Germinal center (tissue), 1 donor: ENCODE results near the gene PDE1C.

ENCODE experiments used
- DNase-seq: peaks from one replicate; pipeline ENCODE4 v3.0.0; 2012; ENCODE audit warnings: mixed read lengths, low spot score

The PDE1C gene

DNA sequence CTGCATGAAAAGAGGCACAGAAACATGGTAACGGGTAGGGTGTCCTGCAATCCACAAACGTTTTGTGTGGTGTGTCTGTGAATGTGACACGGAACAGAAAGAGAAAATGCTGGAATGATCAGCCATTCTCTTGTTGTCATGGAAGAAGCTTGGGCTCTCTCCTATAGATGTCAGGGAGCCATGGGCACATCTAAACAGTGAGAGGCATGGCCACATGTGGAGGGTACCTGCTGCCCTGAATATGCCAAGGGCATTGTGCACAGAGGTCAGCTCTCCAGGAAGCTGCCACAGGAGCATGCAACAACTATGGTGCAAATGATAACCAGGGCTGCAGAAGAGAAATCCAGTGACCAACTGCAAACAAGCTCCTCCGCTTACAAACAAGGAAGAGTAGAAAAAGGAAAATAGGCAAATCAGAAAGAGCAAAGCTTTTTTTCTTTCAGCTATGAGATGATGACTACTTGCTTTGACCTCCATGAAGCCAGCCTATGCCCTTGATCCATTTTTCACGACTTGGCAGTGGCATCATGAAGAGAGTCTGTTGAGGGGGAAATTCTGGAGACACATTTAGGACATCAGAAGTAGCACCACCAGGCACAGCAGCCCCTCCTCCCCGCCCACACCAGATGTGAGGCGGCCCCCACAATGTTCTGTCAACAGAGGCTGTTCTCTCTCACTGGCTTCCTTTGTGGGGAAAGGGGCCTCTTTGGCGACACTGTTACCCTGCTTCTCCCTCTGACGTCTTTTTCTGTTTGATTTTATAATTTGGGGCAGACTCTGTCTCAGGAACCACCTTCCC lies 4.8 kb upstream of the PDE1C start:
- DNase-seq, result no peak

DNA sequence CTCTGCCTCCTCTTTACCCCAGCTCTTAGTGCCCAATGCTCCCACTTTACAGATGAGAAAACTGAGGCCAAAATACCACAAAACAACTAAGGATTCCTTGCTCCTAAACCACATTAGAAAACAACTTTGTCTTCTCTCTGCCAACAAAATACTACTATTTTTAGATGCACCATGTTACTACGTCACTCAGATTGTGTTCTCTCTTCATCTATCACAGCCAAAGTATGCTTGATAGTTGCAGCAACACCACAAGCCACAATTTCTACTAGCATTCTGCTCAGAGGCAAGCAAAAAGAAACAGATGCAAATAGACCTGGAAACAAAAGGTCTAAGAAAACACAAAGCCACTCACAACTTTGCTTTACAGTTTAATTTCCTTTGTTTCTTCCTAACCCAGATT lies 3.3 kb upstream of the PDE1C start:
- DNase-seq, result no peak

DNA sequence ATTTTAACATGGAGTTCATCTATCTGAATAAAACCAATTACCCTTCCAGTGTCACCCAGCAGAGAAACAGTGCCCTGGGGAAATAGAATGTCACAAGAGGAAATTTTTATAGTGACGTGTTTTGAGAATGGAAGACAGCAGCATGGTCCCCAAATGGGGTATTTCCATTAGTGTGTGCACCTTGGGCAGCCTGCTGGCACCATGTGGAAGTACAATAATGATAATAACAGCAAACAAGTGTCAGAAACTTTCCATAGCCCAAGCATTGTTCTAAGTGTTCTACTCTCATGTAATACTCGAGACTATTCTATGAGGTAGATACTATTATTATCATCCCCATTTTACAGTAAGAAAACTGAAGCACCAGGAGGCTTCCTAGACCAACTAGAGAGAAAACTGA lies 2.2 kb upstream of the PDE1C start:
- no peak for DNase-seq

DNA sequence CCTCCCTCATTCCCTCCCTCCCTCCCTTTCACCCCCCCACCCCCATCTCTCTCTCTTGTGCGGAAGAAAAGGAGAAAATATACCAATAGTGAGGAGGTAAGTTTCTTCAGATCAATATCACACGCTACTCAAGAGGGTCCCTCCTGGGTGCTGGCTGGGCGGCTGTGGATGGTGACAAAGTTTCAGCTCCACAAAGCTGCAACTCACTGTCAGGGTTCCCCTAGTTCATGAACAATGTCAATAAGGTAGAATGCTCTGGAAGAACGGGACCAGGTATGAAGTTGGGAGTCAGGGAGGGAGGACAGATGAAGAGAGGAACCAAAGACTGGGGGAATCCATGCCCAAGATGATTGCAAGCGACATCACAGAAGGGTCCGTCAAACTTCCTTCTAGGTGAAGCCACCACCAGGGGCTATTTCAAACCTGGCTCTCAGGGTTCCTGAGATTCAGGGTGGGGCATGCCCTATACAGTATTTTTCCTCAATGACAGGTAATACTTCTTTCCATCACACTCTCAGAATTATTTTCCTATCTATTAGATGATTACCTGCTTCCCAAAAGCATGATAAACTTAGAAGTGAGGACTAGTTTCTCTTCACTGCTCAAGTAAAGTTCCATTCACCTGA lies 1.4 kb upstream of the PDE1C start:
- no peak for DNase-seq

DNA sequence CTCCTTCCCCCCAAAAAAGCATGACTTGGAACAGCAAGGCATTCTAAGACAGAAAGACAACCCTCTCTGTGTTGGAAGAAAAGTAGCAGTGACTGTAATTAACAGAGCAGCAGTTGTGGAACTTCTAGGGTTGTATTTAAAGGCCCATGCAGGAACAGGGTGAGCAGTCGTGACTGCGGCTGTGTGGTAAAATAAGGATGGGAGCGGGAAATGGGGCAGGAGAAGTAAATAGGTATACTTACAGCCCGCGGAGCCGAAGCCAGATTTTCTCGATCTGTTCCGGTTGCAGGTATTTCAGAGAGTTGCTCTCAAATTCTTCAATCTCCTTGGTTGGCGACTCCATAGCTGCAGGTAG lies 179 bp downstream of the PDE1C start:
- no peak for DNase-seq

DNA sequence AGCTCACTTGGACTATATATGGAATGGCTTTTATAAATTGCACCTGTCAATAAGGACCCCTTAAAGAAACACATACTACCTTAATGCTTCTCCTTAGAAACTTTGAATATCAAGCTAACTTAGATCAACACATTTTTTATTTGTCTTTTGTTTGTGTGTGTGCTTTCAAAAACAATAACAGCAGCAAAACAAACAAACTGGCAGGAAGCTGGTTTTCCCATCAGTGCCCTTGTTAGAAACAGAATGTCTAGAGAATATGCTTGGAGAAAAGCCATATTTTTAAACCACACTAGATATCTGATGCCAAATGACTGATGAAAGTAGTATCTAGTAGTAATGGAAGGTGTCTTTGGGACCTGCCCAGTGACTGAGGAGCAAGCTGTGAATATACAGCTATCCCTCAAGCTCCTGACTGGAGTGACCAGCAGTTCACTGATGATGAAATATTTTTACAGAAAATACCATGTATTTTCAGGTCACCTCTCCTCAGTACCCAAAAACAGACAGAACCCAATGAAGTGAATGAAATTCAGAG lies 1.0 kb downstream of the PDE1C start:
- no peak for DNase-seq

DNA sequence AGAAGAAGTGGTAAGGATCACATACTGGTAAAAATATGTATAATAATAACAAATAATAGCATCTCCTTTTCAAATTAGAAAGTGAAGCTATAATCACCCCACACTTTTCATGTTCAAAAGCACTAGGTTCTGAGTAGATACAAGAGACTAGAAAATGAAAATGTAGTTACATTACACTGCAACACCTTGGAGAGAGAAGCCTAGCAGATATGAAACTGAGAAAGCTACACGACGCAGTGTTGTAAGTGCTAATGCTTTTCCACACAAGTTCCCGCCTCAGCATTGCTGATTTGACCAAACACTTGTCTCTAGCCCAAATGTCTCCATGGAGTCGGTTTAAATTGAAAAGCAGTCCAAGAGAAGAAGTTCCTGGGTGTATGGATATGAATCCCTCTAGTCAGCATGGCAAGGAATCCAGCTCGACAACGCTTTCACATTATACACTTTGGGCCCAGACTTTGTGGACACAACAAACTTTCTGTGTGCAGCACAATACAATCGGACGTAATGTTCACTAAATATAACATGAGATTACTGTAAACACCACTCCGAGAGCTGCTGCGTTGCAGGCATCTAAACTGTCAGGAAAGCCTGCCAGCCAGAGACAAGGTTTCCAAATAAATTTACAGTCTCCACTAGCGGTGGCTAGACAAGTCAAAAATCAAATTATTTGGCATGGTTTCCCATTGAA lies 1.7 kb downstream of the PDE1C start:
- no peak for DNase-seq

DNA sequence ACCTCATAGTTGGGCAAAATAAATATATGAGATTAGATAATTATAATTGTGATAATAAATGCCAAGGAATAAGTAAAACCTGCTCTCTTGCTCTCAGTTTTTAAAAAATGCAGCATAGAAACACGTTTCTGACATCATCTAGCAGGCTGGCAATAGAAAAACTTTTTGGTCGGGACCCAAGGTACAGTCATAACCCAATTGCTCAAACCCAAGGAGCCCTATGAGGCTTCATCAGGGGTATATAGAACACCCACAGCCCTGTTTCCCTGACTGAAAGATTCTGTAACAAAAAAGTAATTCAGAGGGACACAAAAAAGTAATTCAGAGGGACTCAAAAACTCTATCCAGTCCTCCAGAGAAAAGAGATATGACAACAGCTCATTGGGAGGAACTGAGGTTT lies 3.8 kb downstream of the PDE1C start:
- no peak for DNase-seq

DNA sequence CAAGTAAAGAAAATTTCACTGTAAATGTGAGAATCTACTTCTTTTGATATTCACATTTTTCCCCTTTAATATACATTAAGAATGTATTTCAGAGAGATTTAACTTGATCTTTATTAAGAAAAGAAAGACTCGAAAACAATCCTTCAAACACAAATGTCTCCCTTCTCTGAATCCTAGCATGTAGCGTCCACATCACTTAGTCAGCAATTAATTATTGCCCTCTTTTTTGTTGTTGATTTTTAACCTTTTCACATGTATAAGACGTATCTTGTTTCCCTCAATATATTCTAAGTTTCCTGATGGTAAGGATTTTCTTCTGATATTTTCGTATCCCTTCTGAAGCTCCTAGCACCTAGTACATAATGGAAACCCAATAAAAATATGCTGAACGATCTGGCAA lies 6.6 kb downstream of the PDE1C start:
- DNase-seq, result no peak

DNA sequence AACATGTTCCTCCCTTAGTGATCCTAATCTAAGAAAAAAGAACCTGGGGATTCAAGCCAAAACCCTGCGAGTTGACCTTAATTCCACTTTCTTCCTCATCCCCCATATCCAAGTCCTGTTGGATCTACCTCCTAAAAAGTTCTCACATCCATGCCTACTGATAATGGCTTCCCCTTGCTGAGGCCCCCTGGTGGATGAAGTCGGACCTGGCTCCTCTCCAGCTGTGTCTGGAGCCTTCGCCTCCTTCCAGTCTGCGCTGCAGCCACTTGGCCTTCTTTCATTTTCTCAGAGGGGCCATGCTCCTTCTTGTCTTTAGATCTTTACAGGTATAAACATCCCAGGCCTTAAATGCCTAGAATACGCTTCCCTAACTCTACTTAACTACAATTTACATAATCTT lies 8.1 kb downstream of the PDE1C start:
- DNase-seq, result peak; percentile 9

DNA sequence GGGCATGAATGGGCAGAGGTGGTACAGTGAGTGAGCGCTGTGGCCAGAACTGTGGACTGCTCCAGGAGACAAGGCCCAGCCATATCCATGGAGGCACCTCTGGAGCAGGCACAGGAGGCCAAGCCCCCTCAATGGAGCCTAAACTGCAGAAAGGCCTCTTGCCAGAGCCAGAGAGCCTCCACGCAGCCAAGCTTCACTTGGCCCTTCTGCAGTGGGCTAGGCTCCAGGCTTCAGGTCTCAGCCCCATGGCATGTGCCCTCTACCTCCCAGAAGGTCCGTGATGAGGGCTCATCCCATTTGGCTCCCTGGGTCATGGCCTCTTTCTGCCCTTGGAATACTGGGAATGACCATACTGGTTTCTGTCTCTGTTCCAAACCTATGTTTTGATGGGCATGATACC lies 8.9 kb downstream of the PDE1C start:
- no peak for DNase-seq

DNA sequence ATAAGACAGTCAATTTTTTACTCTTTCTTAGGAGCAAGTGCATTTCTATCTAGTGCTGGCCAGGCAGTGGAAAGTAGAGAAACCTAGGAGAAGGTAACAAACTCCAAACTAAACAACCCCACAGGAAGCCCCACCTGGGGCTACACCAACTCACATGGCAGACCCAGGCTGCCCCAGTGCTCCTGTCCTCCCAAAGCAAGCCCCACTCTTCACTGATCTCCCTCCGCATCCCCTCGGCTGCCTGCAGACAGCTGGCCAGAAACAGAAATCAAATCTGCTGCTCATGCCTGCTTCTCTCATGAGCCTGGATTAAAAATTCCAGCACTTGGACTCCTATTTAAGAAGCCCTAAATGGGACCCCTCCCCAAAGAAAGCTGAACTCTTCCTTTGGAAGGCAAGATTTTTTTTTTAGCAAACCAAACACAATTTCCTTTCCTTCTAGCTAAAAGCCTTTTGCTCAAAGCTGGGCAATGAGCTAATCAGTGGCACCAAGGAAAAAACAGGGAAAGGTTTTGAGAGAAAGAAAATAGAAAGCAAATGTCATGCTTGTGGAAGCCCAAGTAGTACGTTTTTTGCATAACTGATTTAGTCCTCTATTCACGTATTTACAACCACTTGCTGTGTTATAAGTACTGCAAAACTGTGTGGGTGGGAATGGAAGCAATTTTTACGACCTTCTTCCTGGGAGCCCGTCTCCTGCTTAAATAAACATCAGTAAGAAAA lies 10.8 kb downstream of the PDE1C start:
- DNase-seq, result no peak

DNA sequence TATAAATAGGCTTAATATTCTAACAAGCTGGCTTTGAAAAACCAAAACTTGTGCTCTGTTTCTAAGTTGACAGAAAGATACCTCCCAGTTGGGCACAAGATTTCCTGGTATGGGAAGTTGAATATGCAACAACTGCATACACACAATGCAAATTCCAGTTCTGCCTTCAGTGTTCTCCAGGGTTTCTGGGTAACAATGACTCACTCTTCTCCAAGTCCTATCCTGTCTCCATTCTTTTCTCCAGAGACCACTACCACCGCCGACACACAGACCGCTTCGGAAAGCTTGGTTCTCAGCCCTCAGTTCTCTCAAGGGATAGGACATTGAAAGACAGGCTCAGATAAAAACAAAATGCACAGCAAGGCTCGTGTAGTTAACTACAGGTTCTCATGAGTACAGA lies 12.2 kb downstream of the PDE1C start:
- no peak for DNase-seq

DNA sequence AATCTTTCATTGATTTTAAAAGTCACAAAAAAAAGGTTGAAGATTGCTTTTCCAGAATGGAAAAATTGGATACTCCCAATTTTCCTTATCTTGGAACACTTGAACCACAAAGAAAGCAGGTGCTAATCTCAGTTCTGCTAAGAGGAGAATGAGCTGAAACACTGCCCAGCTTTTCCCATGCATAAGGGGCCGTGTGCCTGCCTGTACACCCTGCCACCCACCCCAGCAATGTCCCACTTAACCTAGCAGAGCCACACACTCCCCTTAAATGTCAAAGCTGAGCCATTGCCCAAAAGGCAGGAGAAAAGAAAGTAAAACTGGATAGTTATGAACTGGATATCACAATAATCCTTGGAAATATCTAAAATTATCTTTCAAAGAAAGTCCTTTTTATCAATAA lies 13.4 kb downstream of the PDE1C start:
- DNase-seq, result no peak

DNA sequence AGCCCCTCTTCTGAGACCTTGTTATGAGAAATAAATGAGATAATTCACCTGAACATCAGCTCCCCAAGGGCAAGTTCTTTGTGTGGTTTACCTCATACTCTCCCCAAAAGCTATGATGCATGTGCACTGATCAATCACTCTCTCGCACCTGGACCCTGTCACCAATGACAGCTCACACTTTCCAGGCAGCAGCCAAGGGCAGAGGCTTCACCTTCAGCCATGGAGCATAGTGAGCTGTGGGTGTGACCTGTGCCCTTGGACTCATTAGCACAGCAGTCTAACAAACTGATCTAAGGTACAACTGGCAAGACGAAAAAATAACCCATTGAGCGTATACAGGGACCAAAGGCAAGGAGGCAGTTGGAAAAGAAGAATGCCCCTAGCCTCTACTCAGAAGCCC lies 17.0 kb downstream of the PDE1C start:
- DNase-seq, result no peak

DNA sequence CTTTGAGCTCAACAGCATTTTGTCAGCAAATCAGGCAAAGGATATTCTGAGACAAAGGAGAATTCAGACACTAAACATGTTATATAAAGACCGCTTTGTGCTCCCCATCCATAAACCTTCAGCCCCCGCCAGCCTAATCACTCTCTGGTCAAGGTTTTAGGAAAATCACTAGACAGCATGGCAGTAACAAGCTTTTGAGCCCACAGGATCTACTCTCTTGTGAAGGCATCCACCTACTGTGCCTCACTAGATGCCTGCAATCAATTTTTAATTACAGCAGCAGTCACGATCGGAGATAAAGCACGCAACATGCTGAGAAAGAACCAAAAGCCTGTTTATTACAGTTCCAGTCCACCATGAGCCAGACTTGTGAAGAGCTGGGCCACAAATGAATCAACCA lies 19.1 kb downstream of the PDE1C start:
- DNase-seq, result no peak

DNA sequence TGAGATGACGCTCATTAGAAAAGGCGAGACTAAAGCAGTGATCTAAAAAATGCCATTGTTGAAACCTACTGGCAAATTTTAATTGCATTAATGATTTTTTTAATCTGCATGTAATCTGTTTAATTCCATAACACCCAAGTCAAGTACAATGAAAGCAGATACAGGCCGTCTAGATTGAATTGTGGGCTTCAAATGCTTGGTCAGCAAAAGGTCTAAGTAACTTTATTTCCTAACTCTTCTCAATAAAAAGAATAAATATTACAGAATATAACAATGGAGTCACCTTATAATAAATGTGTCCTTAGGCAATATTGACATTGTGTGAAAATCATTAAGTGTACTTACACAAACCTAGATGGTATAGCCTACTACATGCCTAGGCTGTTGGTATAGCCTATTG lies 20.6 kb downstream of the PDE1C start:
- DNase-seq, result no peak

DNA sequence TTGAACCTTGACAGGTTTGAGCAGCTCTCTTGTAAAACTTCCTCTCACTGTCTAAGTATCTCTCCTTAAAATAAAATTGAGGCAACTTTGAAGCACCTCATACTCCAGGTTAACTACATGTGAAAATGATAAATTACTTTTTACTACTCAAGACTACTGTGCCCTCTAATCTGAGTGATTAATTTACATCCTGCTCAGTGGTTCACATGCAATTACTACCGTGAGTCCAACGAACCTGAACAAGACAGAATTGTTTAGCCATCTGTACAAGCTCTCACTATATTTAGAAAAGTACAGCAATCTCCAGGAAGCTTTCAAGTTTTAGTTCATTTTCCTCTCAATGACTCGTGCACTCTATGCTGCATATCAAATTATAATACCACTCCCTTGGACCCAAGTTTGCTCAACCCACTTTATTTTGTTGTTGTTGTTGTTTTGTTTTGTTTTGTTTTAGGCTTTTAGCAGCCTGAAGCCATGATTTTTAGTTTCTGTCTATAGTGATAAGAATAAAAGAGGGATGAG lies 21.2 kb downstream of the PDE1C start:
- no peak for DNase-seq

DNA sequence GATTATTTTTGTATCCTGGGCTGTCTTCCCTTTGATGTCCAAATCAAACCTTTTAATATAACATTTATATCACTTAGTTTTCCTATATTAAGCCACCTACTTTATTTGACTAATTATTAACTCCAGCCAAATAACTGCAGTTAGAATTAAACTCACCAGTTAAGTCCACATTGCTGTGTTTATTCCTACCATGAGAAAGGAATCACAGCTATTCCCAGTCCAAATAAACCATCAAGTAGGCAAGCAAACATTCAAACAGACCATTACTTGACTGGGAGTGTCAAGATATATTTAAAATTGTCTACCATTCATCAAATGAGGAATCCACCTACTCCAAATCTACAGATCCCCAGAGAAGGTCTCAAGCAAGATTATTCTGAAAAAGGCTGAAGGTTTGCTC lies 22.4 kb downstream of the PDE1C start:
- DNase-seq, result no peak

DNA sequence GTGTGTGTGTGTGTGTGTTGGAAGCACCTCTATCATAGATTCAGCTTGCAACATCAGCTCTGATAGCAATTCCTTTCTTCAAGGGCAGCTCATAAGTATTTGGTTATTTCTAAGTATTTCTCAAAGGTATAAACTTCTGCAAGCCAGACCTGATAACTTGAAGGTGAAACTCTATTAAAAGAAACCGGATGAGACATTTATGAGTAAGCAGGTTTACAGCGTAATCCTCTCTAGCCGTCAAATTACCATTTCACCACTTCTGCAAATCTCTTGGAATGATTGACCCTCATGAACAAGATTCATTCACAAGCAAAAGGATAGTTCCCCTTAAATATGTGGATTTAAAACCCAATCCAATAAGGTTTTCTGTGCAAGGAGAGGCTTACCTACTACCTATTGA lies 23.1 kb downstream of the PDE1C start:
- no peak for DNase-seq

DNA sequence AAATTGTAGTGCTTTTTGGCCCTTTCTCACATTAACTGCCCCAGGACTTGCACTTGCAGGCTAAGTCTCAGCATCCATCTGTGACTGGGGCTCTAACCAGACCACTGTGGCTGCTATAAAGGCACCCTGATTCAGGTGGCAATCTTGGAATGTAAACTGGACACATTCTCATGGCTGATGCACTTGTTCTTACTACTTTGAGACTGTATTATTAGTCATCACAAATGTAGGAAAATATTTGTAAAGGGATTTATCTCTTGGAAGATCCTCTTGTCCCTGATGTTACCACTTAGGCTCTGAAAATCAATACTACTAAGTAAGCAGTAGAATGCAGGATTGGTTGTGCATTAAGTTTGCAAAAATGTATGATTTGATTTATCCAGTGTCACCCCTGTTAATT lies 25.0 kb downstream of the PDE1C start:
- no peak for DNase-seq

DNA sequence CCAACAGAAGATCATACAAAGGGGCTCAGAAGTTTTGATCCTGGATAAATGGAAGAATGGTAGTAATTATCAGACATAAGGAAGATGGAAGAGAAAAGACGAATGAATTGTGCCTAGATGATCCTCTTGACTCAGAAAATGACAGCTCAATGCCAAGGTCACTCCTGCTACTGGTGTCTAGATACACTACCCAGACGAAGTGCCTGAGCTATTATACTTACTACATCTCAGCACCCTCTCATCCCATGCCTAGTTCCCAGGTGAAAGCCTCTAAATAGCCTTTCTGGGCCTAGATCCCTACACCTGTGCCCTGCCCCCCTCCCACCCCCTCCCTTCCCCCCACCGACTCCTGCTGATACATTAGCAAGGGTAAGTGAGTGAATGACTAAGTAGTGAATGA lies 25.5 kb downstream of the PDE1C start:
- DNase-seq, result no peak
